C4-2B (cell line): ENCODE measurements around the gene HRC.

Experiments
- CTCF ChIP-seq: fragments of 450-650 bp; conservative IDR thresholded peaks from 2 replicates; pipeline ENCODE4 v1.5.1; 2017; ENCODE audit warnings: mild to moderate bottlenecking
- ZFX ChIP-seq: fragments of 450-650 bp; IDR thresholded peaks from 2 replicates; pipeline ENCODE4 v1.6.1; 2017

GRCh38 chr19:49127674-49128544, 27.3 kb downstream of the HRC start:
- TF ChIP-seq CTCF, result no peak
- TF ChIP-seq ZFX, result no peak
